GM21390 (cell line): ENCODE data around the gene RITA1.
A peak's percentile ranks its signal among the peaks of the same experiment; 100 is the strongest.
"Not testable (repeated sequence)": the region's sequence is repeated elsewhere in the genome, so short reads cannot be mapped to it uniquely, and the experiment has no call there.

Experiments used
- ATAC-seq: cut with Tn5 transposase; IDR thresholded peaks from one replicate; pipeline ENCODE4 v1.9.1; 2021; ENCODE audit not compliant: unreplicated experiment

Gene RITA1

DNA sequence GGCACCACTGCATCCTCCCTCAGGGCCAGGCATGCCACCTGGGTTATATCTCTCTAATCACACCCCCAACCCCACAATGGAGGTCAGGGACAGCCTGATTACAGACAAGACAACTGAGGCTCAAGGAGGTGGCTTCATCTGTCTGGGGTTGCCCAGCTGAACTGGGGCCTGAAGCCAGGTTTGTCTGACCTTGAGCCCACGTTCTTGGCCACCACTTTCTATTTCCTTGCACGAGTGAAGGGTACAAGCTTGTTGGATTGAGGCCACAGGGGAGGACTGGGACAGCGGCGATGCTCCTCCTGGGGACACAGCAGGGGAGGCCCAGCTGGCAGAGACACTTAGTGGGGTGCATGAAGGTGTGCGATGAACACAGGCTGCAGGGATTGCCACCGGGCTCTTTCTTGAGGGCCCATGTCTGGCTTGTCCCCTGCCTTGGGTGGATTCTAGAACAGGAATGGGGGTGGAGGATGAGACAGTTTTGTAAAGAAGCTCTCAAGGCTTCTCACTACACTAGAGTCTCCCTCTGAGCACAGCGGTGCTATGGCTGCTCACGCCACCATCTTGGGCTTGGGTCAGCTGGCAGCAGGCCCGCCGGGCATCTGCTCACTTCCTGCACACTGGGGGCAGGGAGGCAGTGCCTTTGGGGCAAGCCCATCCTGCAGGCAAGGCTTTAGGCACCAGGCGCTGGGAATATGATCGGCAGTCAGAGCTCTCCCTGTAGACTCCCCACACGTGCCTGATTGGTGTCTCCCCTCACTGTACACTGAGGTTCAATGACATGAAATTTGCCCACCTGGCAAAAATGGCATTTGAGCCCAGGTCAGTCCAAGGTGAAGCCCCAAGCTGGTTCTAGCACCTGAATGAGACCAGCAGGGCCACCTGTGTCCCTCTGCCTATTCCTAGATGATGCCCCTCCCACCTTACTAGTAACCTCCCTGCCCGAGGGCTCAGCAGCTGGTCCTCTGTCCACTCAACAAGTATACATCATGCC, 16.0 kb downstream of the RITA1 start:
- ATAC-seq: no peak

- ATAC-seq: no peak
Observed at GRCh38 chr12:113202300-113203075, 17.0 kb downstream of the RITA1 start.

DNA sequence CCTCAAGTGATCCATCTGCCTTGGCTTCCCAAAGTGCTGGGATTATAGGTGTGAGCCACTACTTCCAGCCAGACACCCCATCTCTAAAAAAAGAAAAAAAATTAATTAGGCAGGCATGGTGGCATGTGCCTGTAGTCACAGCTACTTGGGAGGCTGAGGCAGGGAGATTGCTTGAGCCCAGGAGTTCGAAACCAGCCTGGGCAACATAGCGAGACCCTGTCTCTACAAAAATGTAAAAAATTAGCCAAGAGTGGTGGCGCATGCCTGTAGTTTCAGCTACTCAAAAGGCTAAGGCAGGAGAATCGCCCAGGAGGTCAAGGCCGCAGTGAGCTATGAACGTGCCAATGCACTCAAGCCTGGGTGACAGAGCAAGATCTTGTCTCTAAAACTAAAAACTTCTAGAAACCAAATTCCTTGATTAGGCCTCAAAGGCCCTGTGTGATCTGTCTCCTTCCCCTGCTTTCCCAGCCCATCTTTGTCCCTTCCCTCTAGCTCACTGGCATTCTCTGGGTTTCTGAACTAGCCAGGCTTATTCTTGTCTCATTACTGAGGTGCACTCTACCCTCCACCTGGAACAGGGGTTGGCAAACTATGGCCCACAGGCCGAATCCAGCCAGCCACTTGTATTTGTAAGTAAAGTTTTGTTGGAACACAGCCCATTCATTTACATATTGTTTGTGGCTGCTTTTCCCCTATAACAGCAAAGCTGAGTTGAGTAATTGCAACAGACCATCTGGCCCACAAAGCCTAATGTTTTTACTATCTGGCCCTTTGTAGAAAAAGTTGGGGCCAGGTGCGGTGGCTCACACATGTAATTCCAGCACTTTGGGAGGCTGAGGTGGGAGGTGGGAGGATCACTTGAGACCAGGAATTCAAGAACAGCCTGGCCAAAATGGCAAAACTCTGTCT, 18.6 kb downstream of the RITA1 start:
- no peak for ATAC-seq

DNA sequence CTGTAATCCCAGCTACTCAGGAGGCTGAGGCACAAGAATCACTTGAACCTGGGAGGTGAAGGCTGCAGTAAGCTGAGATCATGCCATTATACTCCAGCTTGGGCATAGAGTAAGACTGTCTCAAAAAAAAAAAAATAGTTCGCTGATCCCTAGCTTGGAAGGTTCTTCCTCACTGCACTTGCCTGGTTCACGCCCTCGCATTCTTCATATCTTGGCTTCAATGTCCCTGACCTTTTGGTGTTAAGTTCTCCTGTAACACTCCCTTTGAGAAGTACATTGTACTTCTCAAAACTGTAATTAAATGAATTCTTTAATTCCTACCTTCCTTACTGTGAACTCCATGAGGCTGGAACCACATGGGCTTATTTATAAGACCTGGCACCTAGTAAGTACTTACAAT, 19.3 kb downstream of the RITA1 start:
- no peak for ATAC-seq

DNA sequence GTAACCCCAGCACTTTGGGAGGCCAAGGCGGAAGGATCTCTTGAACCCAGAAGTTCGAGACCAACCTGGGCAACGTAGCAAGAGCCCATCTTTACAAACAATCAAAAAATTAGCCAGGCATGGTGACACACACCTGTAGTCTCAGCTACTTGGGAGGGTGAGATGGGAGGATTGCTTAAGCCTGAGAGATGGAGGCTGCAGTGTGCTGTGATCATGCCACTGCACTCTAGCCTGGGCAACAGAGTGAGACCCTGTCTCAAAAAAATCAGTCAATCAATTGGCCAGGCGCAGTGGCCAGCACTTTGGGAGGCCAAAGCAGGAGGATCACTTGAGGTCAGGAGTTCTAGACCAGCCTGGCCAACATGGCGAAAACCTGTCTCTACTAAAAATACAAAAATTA, 21.3 kb downstream of the RITA1 start:
- ATAC-seq: not testable (repeated sequence)

- no peak for ATAC-seq
Observed at GRCh38 chr12:113207613-113208040, 22.1 kb downstream of the RITA1 start.

DNA sequence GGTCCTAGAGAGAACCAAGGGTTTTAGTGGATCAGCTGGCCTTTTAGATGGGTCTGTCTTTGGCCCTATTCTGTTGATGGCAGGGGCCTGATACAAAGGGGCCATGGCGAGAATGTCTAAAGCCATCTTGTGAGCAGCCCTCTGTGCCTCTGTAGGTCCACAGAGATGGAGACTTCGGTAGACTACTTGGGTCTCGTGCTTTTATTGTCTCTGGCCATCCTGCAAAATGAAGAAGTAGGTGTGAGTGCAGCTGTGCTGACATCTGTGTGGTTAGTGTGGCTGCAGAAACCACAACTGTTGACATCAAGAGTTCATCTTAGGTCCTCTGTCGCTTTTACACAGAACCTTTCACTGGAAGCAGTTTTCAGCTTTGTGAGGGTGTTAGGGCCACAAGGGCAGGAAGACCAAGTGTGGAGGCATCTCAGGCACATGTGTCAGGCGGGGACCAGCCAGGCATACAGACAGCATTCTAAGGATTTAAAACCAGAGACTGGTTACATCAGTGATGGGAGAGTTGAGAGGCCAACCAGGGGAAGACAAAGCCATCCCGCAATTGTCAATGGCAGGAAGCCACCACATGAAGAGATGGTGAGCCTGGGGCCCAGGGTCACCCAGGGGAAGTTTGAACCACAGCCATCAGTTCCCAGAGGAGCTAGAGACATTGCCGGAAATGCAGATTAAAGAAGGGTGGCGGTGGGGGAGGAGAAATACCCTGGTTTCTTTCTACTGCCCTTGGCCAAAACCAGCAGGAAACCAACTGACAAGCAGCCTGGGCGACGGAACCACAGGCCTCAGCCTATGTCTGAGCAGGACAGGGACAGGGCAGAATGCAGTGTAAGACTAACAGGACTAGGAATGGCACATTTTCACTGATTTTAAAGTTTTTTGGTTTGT, 22.8 kb downstream of the RITA1 start:
- peak; percentile 81 for ATAC-seq

- ATAC-seq: no peak
Observed at GRCh38 chr12:113211160-113211559, 25.6 kb downstream of the RITA1 start.

DNA sequence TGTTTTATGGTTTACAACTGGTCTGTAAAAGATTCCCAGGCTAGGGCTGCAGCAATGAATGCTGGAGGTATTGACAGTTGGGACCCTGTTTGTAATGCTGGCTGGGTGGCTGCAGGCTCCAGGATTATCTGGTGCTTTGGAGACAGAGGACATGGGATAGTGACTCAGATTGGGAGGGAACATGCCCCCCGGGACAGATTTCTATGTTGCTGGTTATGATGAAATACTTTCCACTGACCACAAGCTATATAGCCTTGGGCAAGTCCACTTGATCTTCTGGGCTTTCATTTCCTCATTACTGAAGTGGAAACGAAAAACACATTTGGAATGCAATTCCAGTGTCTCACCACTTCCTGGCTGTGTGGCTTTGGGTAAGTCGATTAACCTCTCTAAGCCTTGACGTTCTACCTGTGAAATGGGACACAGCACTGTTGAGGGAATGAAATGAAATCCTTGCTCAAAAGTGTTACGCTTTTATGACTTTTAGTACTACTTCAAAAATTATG, 29.4 kb downstream of the RITA1 start:
- no peak for ATAC-seq

DNA sequence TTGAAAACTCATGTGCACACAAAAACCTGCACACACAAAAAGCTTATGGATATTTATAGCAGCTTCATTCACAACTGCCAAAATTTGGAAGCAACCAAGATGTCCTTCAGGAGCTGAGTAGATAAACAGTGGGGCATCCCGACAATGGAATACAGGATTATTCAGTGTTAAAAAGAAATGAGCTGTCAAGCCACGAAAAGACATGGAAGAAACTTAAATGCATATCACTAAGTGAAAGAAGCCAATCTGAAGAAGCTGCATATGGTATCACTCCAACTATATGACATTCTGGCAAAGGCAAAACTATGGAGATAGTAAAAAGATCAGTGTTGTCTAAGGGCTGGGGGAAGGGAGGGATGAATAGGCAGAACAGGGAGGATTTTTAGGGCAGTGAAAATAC, 30.5 kb downstream of the RITA1 start:
- ATAC-seq: no peak

DNA sequence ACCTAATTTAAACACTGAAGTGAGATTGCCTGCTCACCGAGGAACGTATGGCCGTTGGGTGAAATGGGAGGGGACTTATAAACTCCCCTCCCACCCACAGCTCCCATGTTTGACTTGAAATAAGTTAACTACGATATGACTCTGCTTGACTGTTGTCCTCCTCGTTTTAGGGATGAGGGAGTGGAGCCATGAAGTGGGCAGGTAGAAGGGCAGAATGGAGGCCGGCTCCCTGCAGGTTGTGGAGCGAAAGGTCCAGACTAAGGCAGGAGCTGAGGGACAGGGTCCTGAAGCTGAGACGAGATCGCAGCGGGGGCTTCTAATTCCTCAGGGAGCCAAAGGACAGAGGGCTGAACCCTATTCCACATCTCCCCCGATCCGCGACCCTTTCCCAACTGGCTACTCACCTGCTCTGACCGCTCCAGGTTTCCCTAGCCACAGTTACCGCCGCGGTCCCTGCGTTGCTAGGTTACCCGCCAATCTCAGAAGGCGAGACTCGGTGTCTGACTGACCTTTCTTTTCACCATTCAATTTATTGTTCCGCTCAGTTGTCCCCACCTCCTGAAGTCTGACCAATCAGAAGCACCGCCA, 35.2 kb downstream of the RITA1 start:
- no peak for ATAC-seq

DNA sequence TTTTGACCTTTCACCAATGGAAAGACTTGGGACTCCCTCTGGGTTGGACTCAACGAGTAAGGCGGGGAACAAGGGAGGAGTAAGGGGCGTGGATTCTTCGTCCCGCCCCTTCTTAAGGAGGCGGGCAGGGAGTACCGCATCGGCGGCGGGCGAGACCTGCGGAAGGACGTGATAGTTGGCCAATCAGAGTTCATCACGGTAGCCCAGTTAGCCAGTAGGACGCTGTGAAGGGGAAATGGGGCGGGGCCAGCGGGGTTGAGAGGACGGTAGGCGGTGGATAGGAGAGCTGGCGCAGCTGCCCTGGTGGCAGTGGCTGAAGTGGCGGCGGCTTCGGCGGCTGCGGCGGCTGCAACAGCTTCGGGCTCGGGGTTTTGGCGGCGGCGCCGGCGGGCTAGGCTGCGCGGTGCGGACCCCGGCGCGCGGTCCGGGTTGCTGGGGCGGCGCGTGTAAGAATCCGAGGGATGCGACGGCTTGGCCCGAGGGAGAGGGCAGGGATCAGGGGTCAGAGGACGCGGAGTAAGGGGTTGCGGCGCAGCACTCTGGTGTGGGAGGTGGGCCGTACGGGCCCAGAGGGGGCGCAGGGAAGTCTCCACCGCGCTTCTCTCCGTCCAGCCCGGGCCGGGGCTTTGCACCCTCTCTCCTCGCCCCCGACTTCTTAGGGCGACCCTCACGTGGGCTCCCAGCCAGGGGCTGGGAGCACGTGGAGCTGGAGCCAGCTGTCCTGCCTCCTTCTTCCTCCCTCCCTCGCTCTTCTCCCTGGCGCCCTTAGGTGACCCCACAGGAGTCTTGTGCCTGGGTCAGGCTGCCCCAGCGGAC, 35.9 kb downstream of the RITA1 start, which contains the start of gene TPCN1:
TSS of gene TPCN1 (plus strand) at position 284 of the 816 bp plus-strand sequence. CDS start 5,389 bp downstream, outside the sequence.
- ATAC-seq: peak; percentile 84

- ATAC-seq: no peak
Observed at GRCh38 chr12:113221997-113222729, 36.6 kb downstream of the RITA1 start.

GRCh38 chr12:113222730-113223531, 37.4 kb downstream of the RITA1 start:
- no peak for ATAC-seq

GRCh38 chr12:113224955-113225354, 39.4 kb downstream of the RITA1 start:
- no peak for ATAC-seq

DNA sequence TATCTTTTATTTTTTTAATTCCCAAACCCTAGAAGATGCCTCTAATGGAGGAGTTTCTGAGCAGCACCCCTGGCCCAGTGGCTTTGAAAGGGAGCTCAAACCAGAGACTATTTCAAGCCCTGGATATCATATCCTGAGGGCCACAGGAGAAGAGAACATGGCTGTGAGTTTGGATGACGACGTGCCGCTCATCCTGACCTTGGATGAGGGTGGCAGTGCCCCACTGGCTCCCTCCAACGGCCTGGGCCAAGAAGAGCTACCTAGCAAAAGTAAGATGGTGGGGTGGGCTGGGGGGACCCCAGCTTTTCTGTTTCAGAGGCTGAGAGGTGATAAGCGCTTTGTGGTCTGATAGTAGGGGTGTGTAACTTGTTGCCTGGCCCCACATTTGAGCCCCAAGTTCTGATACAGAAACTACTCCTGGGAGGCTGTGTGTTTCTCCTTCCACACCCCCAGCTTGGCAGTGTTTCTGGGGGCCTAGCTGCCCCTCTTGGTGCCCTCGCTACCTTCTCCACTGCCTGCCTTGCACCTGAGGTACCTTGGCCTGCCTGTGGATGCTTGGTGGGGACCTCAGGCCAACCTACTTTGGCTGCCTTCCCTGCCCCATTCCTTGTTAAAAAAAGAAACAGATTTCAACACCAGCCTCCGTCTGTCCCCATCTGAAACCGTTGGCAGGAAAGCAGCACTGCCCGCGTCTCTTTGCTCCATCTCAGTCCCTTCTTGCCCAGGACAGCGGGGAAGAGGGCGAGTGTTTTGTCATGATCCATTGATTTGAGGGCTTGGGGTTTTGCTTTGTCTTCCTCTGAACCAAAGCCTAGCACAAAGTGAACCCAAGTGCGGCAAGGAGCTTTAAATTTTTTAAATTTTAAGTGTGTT, 41.4 kb downstream of the RITA1 start:
- no peak for ATAC-seq
